Measurements from ENCODE around the gene DNAI4.
"Not testable (repeated sequence)": the region's sequence is repeated elsewhere in the genome, so short reads cannot be mapped to it uniquely, and the experiment has no call there.

The DNAI4 gene

GRCh38 chr1:66831529-66832239 is 93.0 kb downstream of the DNAI4 start:
- no peak for DNase-seq

- no peak for DNase-seq
Observed at GRCh38 chr1:66824771-66825170, 99.9 kb downstream of the DNAI4 start.

GRCh38 chr1:66809736-66810326 is 114.8 kb downstream of the DNAI4 start:
- no peak for DNase-seq

GRCh38 chr1:66809245-66809644 is 115.4 kb downstream of the DNAI4 start:
- DNase-seq: no peak

GRCh38 chr1:66795839-66796238 is 128.8 kb downstream of the DNAI4 start:
- DNase-seq: not testable (repeated sequence)

- DNase-seq: no peak
Observed at GRCh38 chr1:66791621-66792610, 132.7 kb downstream of the DNAI4 start.

- DNase-seq: no peak
Observed at GRCh38 chr1:66788231-66788939, 136.3 kb downstream of the DNAI4 start.

- DNase-seq: no peak
Observed at GRCh38 chr1:66787641-66788040, 137.0 kb downstream of the DNAI4 start.

- not testable (repeated sequence) for DNase-seq
Observed at GRCh38 chr1:66785800-66786199, 138.9 kb downstream of the DNAI4 start.

GRCh38 chr1:66779475-66780078 is 145.1 kb downstream of the DNAI4 start:
- no peak for DNase-seq

GRCh38 chr1:66778969-66779368 is 145.7 kb downstream of the DNAI4 start:
- DNase-seq: no peak

GRCh38 chr1:66778266-66778665 is 146.4 kb downstream of the DNAI4 start:
- no peak for DNase-seq

GRCh38 chr1:66777831-66778230 is 146.8 kb downstream of the DNAI4 start:
- DNase-seq: no peak

GRCh38 chr1:66775646-66776045 is 149.0 kb downstream of the DNAI4 start:
- DNase-seq: no peak

GRCh38 chr1:66774438-66774837 is 150.2 kb downstream of the DNAI4 start:
- DNase-seq: no peak

- no peak for DNase-seq
Observed at GRCh38 chr1:66773227-66773626, 151.4 kb downstream of the DNAI4 start.

GRCh38 chr1:66770694-66771093 is 154.0 kb downstream of the DNAI4 start:
- no peak for DNase-seq

GRCh38 chr1:66770240-66770639 is 154.4 kb downstream of the DNAI4 start:
- DNase-seq: no peak

- DNase-seq: no peak
Observed at GRCh38 chr1:66769512-66770229, 155.0 kb downstream of the DNAI4 start.

- no peak for DNase-seq
Observed at GRCh38 chr1:66768965-66769364, 155.7 kb downstream of the DNAI4 start.

- DNase-seq: no peak
Observed at GRCh38 chr1:66767626-66768025, 157.0 kb downstream of the DNAI4 start.
